Memory B cell (primary cell): ENCODE measurements around the gene DNAJC12.
"Not testable (repeated sequence)": the region's sequence is repeated elsewhere in the genome, so short reads cannot be mapped to it uniquely, and the experiment has no call there.

ENCODE experiments used
- ATAC-seq: fragments of 150-1000 bp; cut with Tn5 transposase; 2 replicates; pipeline ENCODE4 v1.10.0; 2021; ENCODE audit warnings: low read depth, mild to moderate bottlenecking, moderate library complexity
- DNase-seq, 2 donors: peaks; one replicate each; pipeline ENCODE4 v3.0.0; 2022; ENCODE audit warnings: low spot score in 2 of 2
- H3K27ac Mint-ChIP-seq: one replicate; pipeline ENCODE4 v1.8.0; 2022; ENCODE audit warnings: mild to moderate bottlenecking, moderate library complexity, mixed read lengths
- H3K27me3 Mint-ChIP-seq: one replicate; pipeline ENCODE4 v1.8.0; 2022; ENCODE audit warnings: mixed read lengths
- H3K36me3 Mint-ChIP-seq: one replicate; pipeline ENCODE4 v1.8.0; 2022; ENCODE audit warnings: mild to moderate bottlenecking, mixed read lengths
- H3K4me1 Mint-ChIP-seq: one replicate; pipeline ENCODE4 v1.8.0; 2022; ENCODE audit warnings: mixed read lengths
- H3K4me3 Mint-ChIP-seq: one replicate; pipeline ENCODE4 v1.8.0; 2022; ENCODE audit warnings: mild to moderate bottlenecking, moderate library complexity, mixed read lengths
- H3K9me3 Mint-ChIP-seq: one replicate; pipeline ENCODE4 v1.8.0; 2022; ENCODE audit warnings: mixed read lengths

Gene DNAJC12

DNA sequence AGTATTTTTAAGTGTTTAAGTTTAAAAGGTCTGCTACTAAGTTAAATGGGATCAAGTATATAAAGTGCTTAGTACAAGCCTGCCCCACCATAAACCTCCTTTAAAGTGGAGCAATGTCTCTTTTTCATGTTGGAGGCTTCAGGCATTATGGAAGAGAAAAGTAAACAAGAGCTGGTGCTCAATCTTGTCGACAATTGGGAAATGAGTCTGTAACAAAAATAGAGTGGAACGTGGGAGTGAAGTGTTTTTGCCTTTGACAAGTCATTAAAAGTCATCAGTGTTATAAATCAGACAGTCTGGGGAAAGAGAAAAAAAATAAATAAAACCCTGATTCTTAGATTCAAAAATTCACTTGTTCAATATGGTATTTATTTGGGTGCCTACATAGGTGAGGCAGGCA is 44.7 kb downstream of the DNAJC12 start:
- H3K9me3 Mint-ChIP-seq, result no peaks in the 10 kb centered on the region
- H3K36me3 Mint-ChIP-seq, result no peaks in the 10 kb centered on the region
- DNase-seq (no peak), ATAC-seq (no peak)
- H3K4me1 Mint-ChIP-seq, result peaks cover 3% of the 10 kb centered on the region
- H3K27ac Mint-ChIP-seq, result no peak overlapping the region
- peaks cover 4% of the 10 kb centered on the region for H3K27me3 Mint-ChIP-seq
- H3K4me3 Mint-ChIP-seq, result no peak overlapping the region

DNA sequence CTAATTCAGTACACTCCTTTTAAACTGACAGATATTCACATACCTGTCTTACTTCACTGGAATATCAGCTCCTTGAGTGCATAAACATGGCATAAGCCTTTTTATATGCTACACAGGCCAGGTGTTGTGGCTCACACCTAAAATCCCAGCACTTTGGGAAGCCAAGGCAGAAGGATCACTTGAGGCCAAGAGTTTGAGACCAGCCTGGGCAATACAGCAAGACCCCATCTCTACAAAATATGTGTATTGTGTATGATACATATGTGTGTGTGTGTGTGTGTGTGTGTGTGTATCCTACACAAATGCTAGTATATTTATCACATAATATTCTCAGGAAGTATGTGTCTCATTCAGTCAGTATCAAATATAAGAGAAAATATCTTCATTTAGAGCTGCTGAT is 45.3 kb downstream of the DNAJC12 start:
- Mint-ChIP-seq H3K4me1 (peaks cover 5% of the 10 kb centered on the region), H3K36me3 (no peaks in the 10 kb centered on the region), H3K27me3 (peaks cover 4% of the 10 kb centered on the region), H3K9me3 (no peaks in the 10 kb centered on the region), H3K27ac (no peak overlapping the region), H3K4me3 (no peak overlapping the region)
- DNase-seq (no peak), ATAC-seq (no peak)

DNA sequence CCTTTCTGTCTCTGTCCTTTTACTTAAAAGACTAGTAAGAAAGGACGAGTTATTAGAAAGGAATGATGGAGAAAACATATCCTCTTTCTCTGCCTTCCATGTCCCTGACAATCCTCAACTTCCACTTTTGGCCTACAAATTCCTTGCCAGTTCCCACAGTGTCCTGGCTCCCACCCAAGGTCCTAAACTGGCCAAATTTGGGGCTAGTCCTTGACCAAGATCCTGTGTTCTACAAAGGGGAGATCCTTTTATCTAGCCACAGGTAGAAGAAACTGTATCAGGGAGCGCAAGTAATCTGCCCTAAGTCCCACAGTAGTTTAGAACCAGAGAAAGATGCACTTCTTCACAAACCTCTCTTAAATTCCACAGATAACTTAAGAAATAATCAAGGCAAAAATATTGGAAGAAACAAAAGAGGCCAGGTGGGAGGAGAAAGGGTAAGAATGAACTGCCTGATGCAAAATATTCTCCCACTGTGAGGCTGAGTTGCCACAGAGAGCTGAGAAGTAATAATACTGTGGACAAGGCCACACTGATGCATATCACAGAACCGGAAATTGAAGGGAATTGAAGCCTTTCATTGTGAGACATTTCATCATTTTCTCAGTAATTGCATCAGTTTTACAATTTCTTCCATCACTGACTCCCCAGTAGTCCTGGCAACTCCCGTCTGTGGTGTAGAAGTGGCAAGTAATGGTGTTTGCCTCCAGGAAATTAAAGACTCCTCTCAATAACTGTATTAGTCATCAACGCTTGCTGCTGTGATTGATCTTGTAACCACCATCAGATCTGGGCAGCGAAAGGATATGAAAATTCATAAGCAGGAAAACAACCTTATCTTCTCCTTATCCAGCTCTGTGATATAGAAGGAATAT is 47.2 kb downstream of the DNAJC12 start:
- Mint-ChIP-seq H3K36me3 (no peaks in the 10 kb centered on the region), H3K9me3 (no peaks in the 10 kb centered on the region), H3K4me1 (peaks cover 5% of the 10 kb centered on the region), H3K27me3 (peaks cover 4% of the 10 kb centered on the region), H3K4me3 (no peak overlapping the region), H3K27ac (no peak overlapping the region)
- ATAC-seq, result no peak
- no peak for DNase-seq

DNA sequence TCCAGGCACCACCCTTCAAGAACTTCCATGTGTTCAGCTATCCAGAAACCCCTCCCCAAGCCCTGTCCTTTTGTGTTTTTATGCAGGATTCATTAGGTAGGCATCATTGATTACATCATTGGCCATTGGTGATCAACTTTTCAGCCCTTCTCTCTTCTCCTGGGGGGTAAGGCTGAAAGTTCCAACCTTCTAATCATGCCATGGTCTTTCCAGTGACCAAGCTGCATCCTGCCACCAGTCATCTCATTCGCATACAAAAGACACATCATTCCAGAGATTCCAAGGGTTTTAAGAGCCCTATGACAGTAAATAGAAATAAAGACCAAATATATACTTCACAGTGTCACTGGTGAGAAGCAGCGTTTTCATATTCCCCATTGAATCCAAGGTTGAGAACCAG is 48.2 kb downstream of the DNAJC12 start:
- H3K9me3 Mint-ChIP-seq, result no peaks in the 10 kb centered on the region
- no peak overlapping the region for H3K27ac Mint-ChIP-seq
- no peak for ATAC-seq
- no peak overlapping the region for H3K4me3 Mint-ChIP-seq
- no peaks in the 10 kb centered on the region for H3K36me3 Mint-ChIP-seq
- H3K27me3 Mint-ChIP-seq, result peaks cover 4% of the 10 kb centered on the region
- DNase-seq, result no peak
- H3K4me1 Mint-ChIP-seq, result peaks cover 8% of the 10 kb centered on the region

DNA sequence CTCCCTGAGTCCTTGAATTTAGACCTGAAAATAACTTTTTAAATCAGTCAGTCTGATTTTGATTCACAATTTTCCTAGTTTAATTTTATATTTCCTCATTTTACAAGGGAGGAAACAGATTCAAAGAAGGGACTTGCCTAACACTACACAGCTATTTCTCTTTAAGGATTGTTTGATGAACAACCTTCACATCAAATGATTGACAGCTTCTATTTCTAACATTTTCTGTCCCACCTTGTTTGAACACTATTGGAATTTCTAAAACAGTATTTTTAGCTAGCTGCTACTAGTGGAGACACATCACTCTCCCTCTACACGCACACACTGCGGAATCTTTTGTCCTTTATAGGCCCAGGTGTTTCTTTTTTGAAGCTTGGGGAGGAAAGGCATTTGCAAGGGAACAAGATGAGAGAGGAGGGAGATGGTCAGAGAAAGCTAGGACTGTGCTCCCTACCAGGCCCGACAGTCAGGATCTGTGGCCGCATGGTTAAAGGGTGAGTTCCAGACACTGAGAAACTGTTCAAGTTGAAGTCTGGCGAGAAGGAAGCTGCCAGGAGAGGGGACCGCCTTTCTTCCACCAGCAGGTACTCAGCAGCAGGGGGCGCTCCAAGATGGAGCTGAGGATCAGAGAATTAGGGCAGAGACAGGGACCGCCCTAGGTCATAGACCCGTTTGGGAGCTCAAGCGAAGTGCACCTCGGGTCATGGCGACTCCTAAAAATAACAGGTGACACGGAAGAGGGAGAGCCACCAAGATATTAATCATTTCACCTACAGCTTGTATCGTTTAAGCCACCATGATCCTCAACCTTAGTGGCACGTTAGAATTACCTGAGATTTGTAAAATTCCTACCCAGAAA is 49.7 kb downstream of the DNAJC12 start:
- H3K9me3 Mint-ChIP-seq, result no peaks in the 10 kb centered on the region
- peak; percentile 72 for ATAC-seq
- DNase-seq, result peak; percentile 51 to 60
- no peaks in the 10 kb centered on the region for H3K36me3 Mint-ChIP-seq
- peaks cover 17% of the 10 kb centered on the region for H3K4me1 Mint-ChIP-seq
- H3K27me3 Mint-ChIP-seq, result peaks cover 4% of the 10 kb centered on the region
- no peak overlapping the region for H3K27ac Mint-ChIP-seq
- peak overlapping the region; percentile 41 for H3K4me3 Mint-ChIP-seq

DNA sequence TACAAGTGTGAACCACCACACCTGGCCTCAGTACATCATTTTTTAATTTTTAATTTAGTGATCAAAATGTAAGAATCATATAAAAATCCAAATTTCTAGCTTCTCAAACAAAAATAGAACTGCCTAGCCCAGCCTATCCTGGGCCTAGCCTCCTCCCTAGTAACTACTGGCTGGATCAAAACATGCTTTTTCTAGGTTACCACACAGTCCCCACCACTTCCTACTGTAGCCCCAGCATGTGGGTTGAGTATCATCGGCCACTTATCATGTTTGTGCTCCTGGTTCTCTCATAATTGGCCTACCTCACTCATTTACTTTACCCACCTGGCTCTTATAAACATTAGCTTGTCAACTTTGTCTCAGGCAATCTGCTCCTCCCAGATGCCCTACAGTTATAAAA is 52.9 kb downstream of the DNAJC12 start:
- Mint-ChIP-seq H3K27ac (peak overlapping the region; percentile 38), H3K4me3 (peak overlapping the region; percentile 12), H3K27me3 (peaks cover 1% of the 10 kb centered on the region), H3K36me3 (no peaks in the 10 kb centered on the region), H3K9me3 (no peaks in the 10 kb centered on the region), H3K4me1 (peaks cover 26% of the 10 kb centered on the region)
- no peak for DNase-seq
- no peak for ATAC-seq

DNA sequence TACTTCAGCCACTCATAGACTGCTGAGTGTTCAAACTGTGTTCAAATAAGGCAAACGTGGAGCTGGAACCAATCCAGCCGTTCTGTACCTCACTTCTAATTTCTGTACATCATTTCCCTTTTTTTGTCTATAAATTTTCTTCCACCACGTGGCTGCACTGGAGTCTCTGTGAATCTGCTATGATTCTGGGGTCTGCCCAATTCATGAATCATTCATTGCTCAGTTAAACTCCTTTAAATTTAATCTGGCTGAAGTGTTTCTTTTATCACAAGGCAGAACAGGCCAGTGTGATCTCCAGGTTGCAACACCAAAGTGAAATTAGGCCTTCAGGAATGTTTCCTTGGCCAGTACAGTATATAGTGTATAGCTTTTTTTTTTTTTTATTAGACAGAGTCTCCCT is 53.5 kb downstream of the DNAJC12 start:
- no peak for ATAC-seq
- H3K36me3 Mint-ChIP-seq, result no peaks in the 10 kb centered on the region
- H3K4me1 Mint-ChIP-seq, result peaks cover 29% of the 10 kb centered on the region
- DNase-seq, result no peak
- no peak overlapping the region for H3K4me3 Mint-ChIP-seq
- H3K9me3 Mint-ChIP-seq, result no peaks in the 10 kb centered on the region
- no peaks in the 10 kb centered on the region for H3K27me3 Mint-ChIP-seq
- no peak overlapping the region for H3K27ac Mint-ChIP-seq

DNA sequence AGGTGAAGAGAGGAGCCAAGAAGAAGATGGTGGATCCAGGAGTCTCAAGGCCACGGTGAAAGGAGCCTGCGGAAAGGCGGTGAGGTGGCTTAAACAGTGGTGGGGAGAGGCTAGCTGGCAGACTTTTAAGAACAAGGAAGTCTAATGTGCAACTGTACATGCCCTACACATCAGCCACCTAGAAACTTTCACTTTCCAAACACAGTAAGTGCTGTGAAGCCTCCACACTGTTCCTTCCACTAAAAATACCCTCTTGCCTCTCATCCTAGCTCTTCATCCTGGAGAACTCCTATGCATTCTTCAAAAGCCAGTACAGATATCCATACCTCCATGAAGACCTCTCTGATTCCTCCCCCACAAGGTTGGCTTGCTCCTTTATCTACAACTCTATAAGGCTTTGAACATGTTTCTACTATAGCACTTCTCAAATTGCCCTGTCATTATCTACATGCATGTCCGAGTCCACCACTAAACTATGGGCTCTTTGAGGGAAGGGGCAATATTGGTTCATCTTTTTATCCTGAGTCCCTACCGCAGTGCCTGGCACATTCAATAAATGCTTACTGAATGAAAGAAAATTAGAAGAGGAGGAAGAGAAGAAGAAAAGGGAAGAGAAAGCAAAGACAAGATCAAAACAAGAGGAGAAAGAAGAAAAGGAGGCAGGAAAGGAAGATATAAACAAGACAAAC is 54.2 kb downstream of the DNAJC12 start:
- DNase-seq (no peak), ATAC-seq (peak; percentile 69)
- Mint-ChIP-seq H3K4me1 (peaks cover 29% of the 10 kb centered on the region), H3K36me3 (no peaks in the 10 kb centered on the region), H3K27ac (peak overlapping the region; percentile 43), H3K9me3 (no peaks in the 10 kb centered on the region), H3K4me3 (peak overlapping the region; percentile 56), H3K27me3 (no peaks in the 10 kb centered on the region)

DNA sequence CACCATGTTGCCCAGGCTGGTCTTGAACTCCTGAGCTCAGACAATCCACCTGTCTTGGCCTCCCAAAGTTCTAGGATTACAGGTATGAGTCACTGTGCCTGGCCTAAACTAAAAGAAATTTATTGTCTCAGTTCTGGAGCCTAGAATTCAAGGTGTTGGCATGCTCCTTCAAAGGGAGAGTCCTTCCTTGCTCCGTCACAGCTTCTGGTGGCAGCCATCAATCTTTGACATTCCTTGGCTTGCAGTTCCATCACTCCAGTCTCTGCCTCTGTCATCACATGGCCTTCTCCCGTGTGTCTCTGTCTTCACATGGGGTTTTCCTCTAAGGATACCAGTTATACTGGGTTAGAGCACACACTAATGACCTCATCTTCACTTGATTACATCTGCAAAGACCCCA is 55.5 kb downstream of the DNAJC12 start:
- no peak overlapping the region for H3K4me3 Mint-ChIP-seq
- H3K36me3 Mint-ChIP-seq, result no peaks in the 10 kb centered on the region
- no peak for DNase-seq
- H3K27me3 Mint-ChIP-seq, result no peaks in the 10 kb centered on the region
- H3K27ac Mint-ChIP-seq, result no peak overlapping the region
- H3K4me1 Mint-ChIP-seq, result peaks cover 24% of the 10 kb centered on the region
- H3K9me3 Mint-ChIP-seq, result no peaks in the 10 kb centered on the region
- no peak for ATAC-seq

DNA sequence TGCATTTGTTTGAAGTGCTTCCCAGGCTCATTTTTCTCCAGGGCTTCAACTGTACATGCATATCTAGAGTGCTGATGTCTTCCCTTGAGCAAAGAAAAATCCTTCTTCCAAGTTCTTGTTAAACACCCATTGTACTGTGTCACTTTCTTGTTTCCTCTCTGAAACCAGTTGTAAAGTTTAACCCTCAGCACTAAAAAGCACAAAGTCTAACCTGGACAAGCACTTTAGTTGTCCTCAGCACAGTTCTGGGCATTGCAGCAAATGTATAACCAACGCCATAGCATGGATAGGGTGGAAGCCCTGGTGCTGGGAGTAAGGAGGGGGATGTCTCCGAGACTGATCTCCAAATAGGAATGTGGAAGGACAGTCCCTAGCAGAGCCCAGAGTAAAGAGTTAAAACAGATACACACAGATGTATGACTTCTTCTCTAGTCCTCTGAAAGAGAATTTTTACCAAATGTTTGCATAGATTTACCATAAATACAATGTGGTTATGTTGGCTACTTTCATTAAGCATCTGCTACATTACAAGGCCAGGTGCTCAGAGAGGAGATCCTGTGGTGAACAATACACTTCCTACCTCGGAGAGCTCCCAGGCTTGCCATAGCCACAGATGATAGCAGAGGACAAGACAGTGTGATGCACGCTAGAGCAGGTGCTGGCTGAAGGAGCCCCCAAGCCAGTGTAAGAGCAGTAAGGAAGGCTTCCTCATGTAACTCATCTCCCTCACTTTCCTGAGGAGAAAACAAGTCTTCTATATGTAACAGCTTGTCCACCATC is 57.0 kb downstream of the DNAJC12 start:
- Mint-ChIP-seq H3K4me1 (peaks cover 24% of the 10 kb centered on the region), H3K27ac (no peak overlapping the region), H3K4me3 (no peak overlapping the region), H3K27me3 (no peaks in the 10 kb centered on the region), H3K9me3 (no peaks in the 10 kb centered on the region), H3K36me3 (no peaks in the 10 kb centered on the region)
- no peak for DNase-seq
- ATAC-seq, result no peak

DNA sequence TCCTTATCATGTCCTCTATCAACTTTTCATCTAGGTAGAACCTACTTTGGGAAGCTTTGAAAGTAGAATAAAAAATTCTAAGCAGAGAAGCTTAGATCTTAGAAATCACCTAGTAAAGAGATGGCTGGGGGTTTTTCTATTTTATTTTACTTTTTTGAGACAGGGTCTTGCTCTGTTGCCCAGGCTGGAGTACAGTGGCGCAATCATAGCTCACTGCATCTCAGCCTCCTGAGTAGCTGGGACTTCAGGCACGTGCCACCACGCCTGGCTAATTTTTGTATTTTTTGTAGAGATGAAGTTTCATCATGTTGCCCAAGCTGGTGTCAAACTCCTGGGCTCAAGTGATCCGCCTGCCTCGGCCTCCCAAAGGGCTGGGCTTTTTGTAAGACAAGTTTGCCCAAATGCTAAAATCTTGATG is 57.8 kb downstream of the DNAJC12 start:
- ATAC-seq, result peak; percentile 18
- DNase-seq, H3K27me3 Mint-ChIP-seq, H3K9me3 Mint-ChIP-seq, H3K4me3 Mint-ChIP-seq, H3K27ac Mint-ChIP-seq, H3K36me3 Mint-ChIP-seq: not testable (repeated sequence)
- H3K4me1 Mint-ChIP-seq, result peaks cover 22% of the 10 kb centered on the region

DNA sequence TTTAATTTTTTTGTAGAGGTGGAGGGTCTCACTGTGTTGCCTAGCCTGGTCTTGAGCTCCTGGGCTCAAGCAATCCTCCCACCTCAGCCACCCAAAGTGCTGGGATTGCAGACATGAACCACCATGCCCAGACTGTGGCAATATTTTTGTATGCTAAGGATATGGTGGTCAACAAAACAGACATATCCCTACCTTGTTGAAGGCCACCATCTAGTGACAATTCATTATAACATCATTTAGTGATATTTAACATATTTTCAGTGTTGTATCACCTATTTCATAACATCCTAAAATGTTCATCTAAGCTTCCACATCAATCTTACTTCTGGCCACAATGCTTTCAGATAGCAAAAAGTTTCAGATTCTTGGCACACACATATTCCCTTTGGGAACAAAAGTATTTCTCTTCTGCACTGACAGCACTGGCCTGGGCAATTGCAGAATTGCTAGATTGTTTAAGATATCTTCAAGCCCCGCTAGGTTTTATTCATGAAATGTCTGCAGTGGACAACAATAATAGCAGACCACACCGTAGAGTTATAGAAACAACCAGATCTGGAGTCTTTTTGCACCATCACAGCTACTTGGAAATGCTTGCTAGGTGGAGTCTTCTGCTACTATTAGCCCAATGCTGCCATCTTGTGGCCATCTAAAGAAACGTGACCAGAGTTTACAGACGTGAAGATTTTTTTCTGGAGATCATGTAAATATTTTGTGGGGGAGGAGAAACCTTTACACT is 58.4 kb downstream of the DNAJC12 start:
- no peaks in the 10 kb centered on the region for H3K36me3 Mint-ChIP-seq
- peak; percentile 82 for ATAC-seq
- H3K4me3 Mint-ChIP-seq, result no peak overlapping the region
- H3K4me1 Mint-ChIP-seq, result peaks cover 21% of the 10 kb centered on the region
- H3K27me3 Mint-ChIP-seq, result no peaks in the 10 kb centered on the region
- H3K27ac Mint-ChIP-seq, result no peak overlapping the region
- DNase-seq, result peak; percentile 65 to 80
- no peaks in the 10 kb centered on the region for H3K9me3 Mint-ChIP-seq

DNA sequence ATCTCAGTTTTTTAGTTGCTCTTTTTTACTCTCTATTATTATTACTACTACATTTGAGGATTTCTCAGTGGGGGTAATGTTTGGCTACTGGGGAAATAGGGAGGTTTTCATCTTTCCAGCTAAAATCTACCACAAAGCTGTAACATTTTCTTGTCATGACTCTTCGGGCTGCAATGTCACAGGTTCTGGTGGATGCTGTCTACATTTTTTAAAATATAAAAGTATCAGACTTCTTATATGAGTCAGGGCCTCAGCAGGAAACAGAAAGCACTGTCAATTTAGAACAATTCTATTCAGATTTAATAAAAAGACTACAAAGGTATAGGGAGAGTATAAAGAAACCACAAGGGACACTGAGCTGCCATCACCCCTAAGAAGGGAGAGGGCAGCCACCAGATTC is 61.6 kb downstream of the DNAJC12 start:
- no peak for ATAC-seq
- DNase-seq, result no peak

More for the DNA sequence above, 61.6 kb downstream of the DNAJC12 start:
- H3K27me3 Mint-ChIP-seq, result no peaks in the 10 kb centered on the region
- peaks cover 21% of the 10 kb centered on the region for H3K4me1 Mint-ChIP-seq
- no peaks in the 10 kb centered on the region for H3K36me3 Mint-ChIP-seq
- H3K27ac Mint-ChIP-seq, result no peak overlapping the region
- H3K9me3 Mint-ChIP-seq, result no peaks in the 10 kb centered on the region
- H3K4me3 Mint-ChIP-seq, result no peak overlapping the region
